ENCODE results near the gene SHD. TPM values are rescaled to one million over a fixed set of nuclear protein-coding genes. Genes with fewer than 3 reads are reported as not detected.

SHD gene
- total and polyA plus RNA-seq, 2 experiments from 2014 or later = 1.8 to 8.0 TPM

GRCh38 chr19:4291184-4291732 is 12.2 kb downstream of the SHD start:
- Mint-ChIP-seq H3K36me3 (ENCODE audit: low read depth) (no peaks in the 10 kb centered on the region), H3K27me3 (ENCODE audit: insufficient read depth, low read depth, poor library complexity) (peaks cover 10% of the 10 kb centered on the region), H3K27ac (no peak overlapping the region), H3K4me1 (peaks cover 5% of the 10 kb centered on the region; the same call in 1 of the 3 replicates), H3K4me3 (no peak overlapping the region), H3K9me3 (no peaks in the 10 kb centered on the region)
- Histone ChIP-seq H3K9me2 (ENCODE audit: insufficient read depth) (no peaks in the 10 kb centered on the region), H4K20me1 (replicated peaks; ENCODE audit: insufficient read depth) (no peaks in the 10 kb centered on the region), H3K27ac (ENCODE audit: low read depth) (no peak overlapping the region), H3K4me3 (no peak overlapping the region), H3K36me3 (ENCODE audit: insufficient read depth) (no peaks in the 10 kb centered on the region), H3F3A (replicated peaks; ENCODE audit: low read depth) (no peaks in the 10 kb centered on the region), H2AFZ (no peak overlapping the region), H3K79me2 (replicated peaks; ENCODE audit: insufficient read depth) (no peaks in the 10 kb centered on the region), H3K4me1 (ENCODE audit: insufficient read depth) (no peaks in the 10 kb centered on the region), H3K27me3 (ENCODE audit: insufficient read depth) (no peaks in the 10 kb centered on the region), H3K4me2 (no peak overlapping the region)
- TF ChIP-seq EZH2 (IDR thresholded peaks at IDR 0.05; ENCODE audit: low read depth, unreplicated experiment) (no peak), REST (IDR thresholded peaks at IDR 0.05; ENCODE audit: unreplicated experiment) (no peak), STAT1 (IDR thresholded peaks at IDR 0.05; ENCODE audit: unreplicated experiment) (no peak)
- ATAC-seq (no peak), DNase-seq (ENCODE audit: low spot score) (no peak)

GRCh38 chr19:4292515-4292914 is 13.4 kb downstream of the SHD start:
- no peaks in the 10 kb centered on the region for H3K36me3 ChIP-seq (ENCODE audit: insufficient read depth)
- no peak overlapping the region for H3K4me2 ChIP-seq
- Mint-ChIP-seq H3K36me3 (ENCODE audit: low read depth) (no peaks in the 10 kb centered on the region), H3K27me3 (ENCODE audit: insufficient read depth, low read depth, poor library complexity) (peaks cover 13% of the 10 kb centered on the region), H3K9me3 (no peaks in the 10 kb centered on the region; the same call in 2 of the 3 replicates), H3K27ac (no peak overlapping the region), H3K4me3 (no peak overlapping the region), H3K4me1 (peaks cover 7% of the 10 kb centered on the region; the same call in 2 of the 3 replicates)
- no peak overlapping the region for H2AFZ ChIP-seq
- H3K4me1 ChIP-seq (ENCODE audit: insufficient read depth) = no peaks in the 10 kb centered on the region
- H3K27ac ChIP-seq (ENCODE audit: low read depth) = no peak overlapping the region
- no peak for DNase-seq (ENCODE audit: low spot score)
- no peak overlapping the region for H3K4me3 ChIP-seq
- no peaks in the 10 kb centered on the region for H3K27me3 ChIP-seq (ENCODE audit: insufficient read depth)
- no peaks in the 10 kb centered on the region for H4K20me1 ChIP-seq (replicated peaks; ENCODE audit: insufficient read depth)
- no peaks in the 10 kb centered on the region for H3F3A ChIP-seq (replicated peaks; ENCODE audit: low read depth)
- no peaks in the 10 kb centered on the region for H3K9me2 ChIP-seq (ENCODE audit: insufficient read depth)
- H3K79me2 ChIP-seq (replicated peaks; ENCODE audit: insufficient read depth) = no peaks in the 10 kb centered on the region
- no peak for ATAC-seq
- TF ChIP-seq REST (IDR thresholded peaks at IDR 0.05; ENCODE audit: unreplicated experiment) = no peak
- TF ChIP-seq NANOG (IDR thresholded peaks at IDR 0.05; ENCODE audit: borderline replicate concordance) = no peak
- TF ChIP-seq EZH2phosphoT487 (IDR thresholded peaks at IDR 0.05; ENCODE audit: unreplicated experiment) = no peak
- no peak for TF ChIP-seq STAT1 (IDR thresholded peaks at IDR 0.05; ENCODE audit: unreplicated experiment)
- no peak for TF ChIP-seq CTCF (conservative IDR thresholded peaks at IDR 0.05; ENCODE audit: low read depth in 2 of 2)
- TF ChIP-seq CREB1 (CRISPR knock-in tag; IDR thresholded peaks at IDR 0.05; ENCODE audit: low read depth) = no peak
- no peak for TF ChIP-seq EZH2 (IDR thresholded peaks at IDR 0.05; ENCODE audit: low read depth, unreplicated experiment)
- no peak for TF ChIP-seq ETS1 (IDR thresholded peaks at IDR 0.05)
- no peak for TF ChIP-seq POLR2AphosphoS5 (IDR thresholded peaks at IDR 0.05; ENCODE audit: low read depth)

Data from GM23338 (cell line).